Activated B cell treated with CpG ODN at 0.5 μM for 24 hours (primary cell): ENCODE results near the gene INPP5F. TPM values are rescaled to one million over a fixed set of nuclear protein-coding genes. Genes with fewer than 3 reads are reported as not detected.

Source experiments
- ATAC-seq: fragments of 200-7000 bp; cut with Tn5 transposase; one replicate; pipeline ENCODE4 v1.10.0; 2021; ENCODE audit warnings: low read depth, mild to moderate bottlenecking, moderate library complexity
- CTCF ChIA-PET: fragments of 350-600 bp; sonication (Branson Sonifier 250); formaldehyde crosslinking; loops from one replicate; lab custom pipeline; 2021; ENCODE audit warnings: antibody characterized with exemption; lab: Charles Lee
- POLR2A ChIA-PET: fragments of 350-600 bp; sonication (Branson Sonifier 250); formaldehyde crosslinking; loops from one replicate; lab custom pipeline; 2021; ENCODE audit warnings: antibody characterized with exemption; lab: Charles Lee
- DNase-seq: peaks from one replicate; pipeline ENCODE4 v3.0.0; 2022
- H3K27ac Mint-ChIP-seq: one replicate; pipeline ENCODE4 v1.8.0; 2020; ENCODE audit warnings: mixed read lengths
- H3K27me3 Mint-ChIP-seq: one replicate; pipeline ENCODE4 v1.8.0; 2021; ENCODE audit warnings: mixed read lengths
- H3K36me3 Mint-ChIP-seq: one replicate; pipeline ENCODE4 v1.8.0; 2021; ENCODE audit warnings: low read depth, mixed read lengths
- H3K4me1 Mint-ChIP-seq: one replicate; pipeline ENCODE4 v1.8.0; 2021; ENCODE audit warnings: mixed read lengths
- H3K4me3 Mint-ChIP-seq: one replicate; pipeline ENCODE4 v1.8.0; 2020; ENCODE audit warnings: mild to moderate bottlenecking, mixed read lengths
- H3K9me3 Mint-ChIP-seq: one replicate; pipeline ENCODE4 v1.8.0; 2020; ENCODE audit warnings: mixed read lengths
- intact Hi-C: fragments of 100-400 bp; cut with micrococcal nuclease; formaldehyde crosslinking; loops from one replicate; pipeline ENCODE4 v1.15.1; 2024
- total RNA-seq: library from RNA; stranded (reverse); gene quantifications from 2 replicates; pipeline ENCODE4 v1.2.3, GENCODE V29; 2022
- TF ChIP-seq, protein P1 (sequence below): fragments of 200-600 bp; IDR thresholded peaks from one replicate; pipeline ENCODE4 v1.8.0; 2022; ENCODE audit warnings: antibody characterized with exemption, mild to moderate bottlenecking

INPP5F gene
- total RNA-seq, 1 donor from 2014 or later: 53.5 TPM

DNA sequence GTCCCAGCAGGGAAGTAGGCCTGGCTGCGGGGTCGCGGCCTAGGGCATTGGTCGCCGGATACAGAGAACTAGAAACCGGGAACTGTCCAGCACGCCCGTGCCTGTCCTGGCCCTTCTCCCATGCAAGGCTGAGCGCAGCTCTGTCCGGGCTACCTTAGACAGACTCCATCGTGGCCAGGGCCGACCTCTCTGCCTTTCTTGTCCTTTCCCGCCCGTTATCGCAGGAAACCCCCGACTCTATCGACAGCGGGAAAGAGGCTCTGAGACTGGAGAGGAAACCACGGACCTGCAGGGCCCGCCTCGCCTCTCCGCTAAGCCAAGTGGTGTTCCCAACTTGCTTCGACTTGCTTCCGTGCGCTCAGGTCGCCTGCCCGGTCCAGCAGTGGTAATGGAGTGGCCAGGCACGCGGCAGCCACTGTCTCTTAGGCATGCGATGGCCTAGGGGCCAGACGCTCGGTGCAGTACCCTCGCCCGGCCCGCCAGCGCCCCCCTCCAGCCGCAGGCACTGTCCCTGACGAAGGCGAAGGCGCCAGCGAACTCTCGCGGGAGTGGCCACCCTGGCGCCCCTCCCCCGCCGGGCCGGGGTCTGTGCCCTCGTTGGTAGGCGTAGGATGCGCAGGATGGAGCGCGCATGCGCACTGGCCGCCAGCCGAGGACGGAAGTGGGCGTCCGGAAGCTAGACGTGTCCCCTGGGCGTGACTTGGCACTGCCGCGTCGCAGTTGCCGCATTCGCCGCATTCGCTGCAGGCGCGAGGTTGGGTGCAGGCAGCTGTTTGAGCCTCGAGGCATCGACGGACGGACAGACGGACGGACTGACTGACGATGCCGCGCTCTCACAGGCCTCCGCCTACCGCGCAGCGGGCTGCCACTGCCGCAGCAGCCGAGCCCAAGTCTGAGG is 92.4 kb downstream of the INPP5F start:
- Mint-ChIP-seq H3K4me1 (peaks cover 15% of the 10 kb centered on the region), H3K27me3 (no peaks in the 10 kb centered on the region), H3K27ac (no peak overlapping the region), H3K9me3 (no peaks in the 10 kb centered on the region), H3K4me3 (no peak overlapping the region), H3K36me3 (peaks cover 63% of the 10 kb centered on the region)
- POLR2A ChIA-PET: no interaction called here
- CTCF ChIA-PET: interaction anchor here (0.6 to 2.2 kb wide), 2 partner anchors 68 to 110 kb away, joined by 3 to 9 read pairs; no protein-coding TSS in a partner anchor
- ATAC-seq: no peak
- intact Hi-C loops: no loop called here
- TF ChIP-seq, protein P1, sequence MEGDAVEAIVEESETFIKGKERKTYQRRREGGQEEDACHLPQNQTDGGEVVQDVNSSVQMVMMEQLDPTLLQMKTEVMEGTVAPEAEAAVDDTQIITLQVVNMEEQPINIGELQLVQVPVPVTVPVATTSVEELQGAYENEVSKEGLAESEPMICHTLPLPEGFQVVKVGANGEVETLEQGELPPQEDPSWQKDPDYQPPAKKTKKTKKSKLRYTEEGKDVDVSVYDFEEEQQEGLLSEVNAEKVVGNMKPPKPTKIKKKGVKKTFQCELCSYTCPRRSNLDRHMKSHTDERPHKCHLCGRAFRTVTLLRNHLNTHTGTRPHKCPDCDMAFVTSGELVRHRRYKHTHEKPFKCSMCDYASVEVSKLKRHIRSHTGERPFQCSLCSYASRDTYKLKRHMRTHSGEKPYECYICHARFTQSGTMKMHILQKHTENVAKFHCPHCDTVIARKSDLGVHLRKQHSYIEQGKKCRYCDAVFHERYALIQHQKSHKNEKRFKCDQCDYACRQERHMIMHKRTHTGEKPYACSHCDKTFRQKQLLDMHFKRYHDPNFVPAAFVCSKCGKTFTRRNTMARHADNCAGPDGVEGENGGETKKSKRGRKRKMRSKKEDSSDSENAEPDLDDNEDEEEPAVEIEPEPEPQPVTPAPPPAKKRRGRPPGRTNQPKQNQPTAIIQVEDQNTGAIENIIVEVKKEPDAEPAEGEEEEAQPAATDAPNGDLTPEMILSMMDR: no peak
- DNase-seq: no peak

DNA sequence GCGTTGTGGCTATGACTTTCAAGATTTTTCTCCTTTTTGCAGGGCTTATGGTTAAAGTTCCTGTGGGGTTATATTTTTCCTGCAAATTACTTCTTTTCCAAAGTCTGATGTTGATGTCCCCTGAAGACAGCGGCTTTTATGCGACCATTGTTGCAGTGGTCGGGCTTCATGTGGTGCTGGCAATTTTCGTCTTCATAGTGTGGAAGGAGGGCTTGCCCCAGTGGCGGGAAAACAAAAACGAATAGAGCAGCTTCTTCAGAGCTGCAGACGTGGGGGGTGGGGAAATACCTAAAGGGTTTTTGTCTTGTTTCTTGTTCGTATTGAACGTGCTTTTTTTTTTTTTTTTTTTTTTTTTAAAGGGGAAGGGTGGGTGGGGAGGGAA is 93.0 kb downstream of the INPP5F start:
- Mint-ChIP-seq H3K9me3 (no peaks in the 10 kb centered on the region), H3K27me3 (no peaks in the 10 kb centered on the region), H3K4me3 (no peak overlapping the region), H3K36me3 (peaks cover 65% of the 10 kb centered on the region), H3K27ac (peak overlapping the region; percentile 14), H3K4me1 (peaks cover 12% of the 10 kb centered on the region)
- ATAC-seq (no peak), DNase-seq (no peak)
- intact Hi-C loops: no loop called here
- TF ChIP-seq, protein P1: no peak
- ChIA-PET POLR2A (no interaction called here), CTCF (interaction anchor here (0.6 to 2.2 kb wide), 2 partner anchors 68 to 111 kb away, joined by 3 to 9 read pairs; no protein-coding TSS in a partner anchor)

DNA sequence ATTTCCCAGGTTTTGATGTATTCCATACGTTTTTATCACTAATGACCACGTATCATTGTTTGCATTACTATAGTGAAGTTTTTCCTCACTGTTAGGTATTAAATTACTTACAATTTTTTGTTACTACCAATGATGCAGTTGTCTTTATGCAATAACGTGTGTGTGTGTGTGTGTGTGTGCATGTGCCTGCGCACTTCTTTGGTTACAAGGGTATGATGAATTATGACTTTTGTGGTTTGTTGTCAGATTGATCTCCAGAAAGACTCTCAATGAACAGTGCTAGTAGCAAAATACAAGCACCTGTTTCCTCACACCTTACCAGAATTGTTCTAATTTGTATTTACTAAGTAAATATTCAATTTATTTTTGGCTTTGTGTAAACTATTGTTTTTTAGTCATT is 95.3 kb downstream of the INPP5F start:
- intact Hi-C loops: no loop called here
- peaks cover 66% of the 10 kb centered on the region for H3K36me3 Mint-ChIP-seq
- H3K9me3 Mint-ChIP-seq: no peaks in the 10 kb centered on the region
- no peaks in the 10 kb centered on the region for H3K27me3 Mint-ChIP-seq
- ChIA-PET CTCF (no interaction called here), POLR2A (no interaction called here)
- TF ChIP-seq, protein P1: no peak
- DNase-seq (no peak), ATAC-seq (no peak)
- no peak overlapping the region for H3K27ac Mint-ChIP-seq
- peaks cover 3% of the 10 kb centered on the region for H3K4me1 Mint-ChIP-seq
- no peak overlapping the region for H3K4me3 Mint-ChIP-seq

DNA sequence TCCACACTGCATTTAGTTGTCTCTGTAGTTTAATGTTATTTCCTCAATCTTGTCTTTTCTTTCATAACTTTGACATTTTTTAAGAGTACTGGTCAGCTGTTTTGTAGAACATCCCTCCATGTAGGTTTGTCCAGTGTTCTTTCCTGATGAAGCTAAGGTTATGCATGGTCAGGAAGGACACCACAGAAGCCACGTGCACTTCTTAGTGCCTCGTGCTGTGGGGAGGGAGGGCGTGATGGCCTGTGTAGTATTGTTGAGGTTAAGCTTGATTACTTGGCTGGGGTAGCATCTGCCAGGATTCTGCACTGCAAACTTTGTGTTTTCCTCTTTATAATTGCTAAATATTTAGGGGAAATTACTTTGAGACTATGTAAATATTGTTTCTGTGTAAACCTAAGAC is 98.4 kb downstream of the INPP5F start:
- no peak for DNase-seq
- no peak overlapping the region for H3K4me3 Mint-ChIP-seq
- intact Hi-C loops: no loop called here
- H3K9me3 Mint-ChIP-seq: no peaks in the 10 kb centered on the region
- ATAC-seq: no peak
- no peak overlapping the region for H3K27ac Mint-ChIP-seq
- H3K27me3 Mint-ChIP-seq: no peaks in the 10 kb centered on the region
- CTCF ChIA-PET: interaction anchor here (1.0 kb wide), 1 partner anchor 137 kb away, joined by 3 read pairs; no protein-coding TSS in a partner anchor
- TF ChIP-seq, protein P1: no peak
- POLR2A ChIA-PET: interaction anchor here (0.5 kb wide), 1 partner anchor 33 kb away, joined by 6 read pairs; no protein-coding TSS in a partner anchor
- peaks cover 78% of the 10 kb centered on the region for H3K36me3 Mint-ChIP-seq
- H3K4me1 Mint-ChIP-seq: no peaks in the 10 kb centered on the region

DNA sequence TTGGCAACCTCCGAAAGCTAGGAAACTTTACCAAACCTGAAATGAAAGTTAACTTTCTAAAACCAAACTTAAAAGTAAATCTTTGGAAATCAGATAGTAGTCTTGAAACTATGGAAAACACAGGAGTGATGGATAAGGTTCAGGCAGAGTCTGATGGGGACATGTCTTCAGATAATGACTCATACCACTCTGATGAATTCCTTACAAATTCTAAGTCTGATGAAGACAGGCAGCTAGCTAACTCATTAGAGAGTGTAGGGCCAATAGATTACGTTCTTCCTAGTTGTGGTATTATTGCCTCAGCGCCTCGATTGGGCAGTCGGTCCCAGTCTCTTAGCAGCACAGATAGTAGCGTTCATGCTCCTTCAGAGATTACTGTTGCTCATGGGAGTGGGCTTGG is 100.9 kb downstream of the INPP5F start:
- POLR2A ChIA-PET: no interaction called here
- Mint-ChIP-seq H3K4me1 (no peaks in the 10 kb centered on the region), H3K27ac (peak overlapping the region; percentile 31), H3K9me3 (no peaks in the 10 kb centered on the region), H3K27me3 (no peaks in the 10 kb centered on the region), H3K4me3 (no peak overlapping the region), H3K36me3 (peaks cover 86% of the 10 kb centered on the region)
- DNase-seq: no peak
- CTCF ChIA-PET: no interaction called here
- TF ChIP-seq, protein P1: no peak
- intact Hi-C loops: no loop called here
- no peak for ATAC-seq
